Fibroblast of skin of back (primary cell): Measurements from ENCODE around the gene GNAI2.
"Not testable (repeated sequence)": the region's sequence is repeated elsewhere in the genome, so short reads cannot be mapped to it uniquely, and the experiment has no call there.

Experiments
- DNase-seq: peaks from one replicate; pipeline ENCODE4 v3.0.0-alpha.2; 2013

GNAI2 gene

DNA sequence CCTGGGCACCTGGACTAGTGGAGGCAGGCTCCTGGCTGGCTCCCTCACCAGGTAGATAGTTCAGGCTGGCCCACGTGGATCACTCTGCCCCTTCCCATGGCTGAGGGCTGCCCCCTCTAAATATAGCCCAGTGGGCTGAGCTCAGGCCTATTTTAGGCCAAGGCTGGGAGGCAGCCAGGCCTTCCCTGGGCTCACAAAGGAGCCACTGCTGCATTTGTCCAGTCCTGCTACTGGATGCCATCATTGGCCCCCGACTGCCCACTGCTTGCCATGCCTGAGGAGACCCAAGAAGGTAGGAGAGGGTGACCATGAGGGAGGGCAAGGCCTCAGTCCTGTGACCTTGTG lies 42.8 kb downstream of the GNAI2 start, which contains the start of gene LSMEM2:
TSS of gene LSMEM2 (plus strand) at position 208 of the 345 bp plus-strand sequence. CDS start at position 235, 27 bp downstream.
- DNase-seq = no peak

GRCh38 chr3:50279255-50280016 lies 43.4 kb downstream of the GNAI2 start:
- no peak for DNase-seq

DNA sequence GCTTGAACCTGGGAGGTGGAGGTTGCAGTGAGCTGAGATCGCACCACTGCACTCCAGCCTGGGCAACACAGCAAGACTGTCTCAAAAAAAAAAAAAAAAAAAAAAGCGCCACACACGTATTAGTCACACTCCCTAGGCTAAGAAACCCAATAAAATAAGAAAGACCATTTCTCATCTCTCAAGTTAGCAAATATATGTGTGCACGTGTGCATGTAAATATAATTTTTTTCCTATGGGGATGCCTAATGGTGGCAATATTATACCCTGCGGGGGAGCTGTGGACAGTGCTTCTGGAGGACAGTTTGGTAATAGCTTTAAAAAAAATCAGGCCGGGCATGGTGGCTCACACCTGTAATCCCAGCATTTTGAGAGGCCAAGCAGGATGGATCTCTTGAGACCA lies 48.1 kb downstream of the GNAI2 start:
- not testable (repeated sequence) for DNase-seq

DNA sequence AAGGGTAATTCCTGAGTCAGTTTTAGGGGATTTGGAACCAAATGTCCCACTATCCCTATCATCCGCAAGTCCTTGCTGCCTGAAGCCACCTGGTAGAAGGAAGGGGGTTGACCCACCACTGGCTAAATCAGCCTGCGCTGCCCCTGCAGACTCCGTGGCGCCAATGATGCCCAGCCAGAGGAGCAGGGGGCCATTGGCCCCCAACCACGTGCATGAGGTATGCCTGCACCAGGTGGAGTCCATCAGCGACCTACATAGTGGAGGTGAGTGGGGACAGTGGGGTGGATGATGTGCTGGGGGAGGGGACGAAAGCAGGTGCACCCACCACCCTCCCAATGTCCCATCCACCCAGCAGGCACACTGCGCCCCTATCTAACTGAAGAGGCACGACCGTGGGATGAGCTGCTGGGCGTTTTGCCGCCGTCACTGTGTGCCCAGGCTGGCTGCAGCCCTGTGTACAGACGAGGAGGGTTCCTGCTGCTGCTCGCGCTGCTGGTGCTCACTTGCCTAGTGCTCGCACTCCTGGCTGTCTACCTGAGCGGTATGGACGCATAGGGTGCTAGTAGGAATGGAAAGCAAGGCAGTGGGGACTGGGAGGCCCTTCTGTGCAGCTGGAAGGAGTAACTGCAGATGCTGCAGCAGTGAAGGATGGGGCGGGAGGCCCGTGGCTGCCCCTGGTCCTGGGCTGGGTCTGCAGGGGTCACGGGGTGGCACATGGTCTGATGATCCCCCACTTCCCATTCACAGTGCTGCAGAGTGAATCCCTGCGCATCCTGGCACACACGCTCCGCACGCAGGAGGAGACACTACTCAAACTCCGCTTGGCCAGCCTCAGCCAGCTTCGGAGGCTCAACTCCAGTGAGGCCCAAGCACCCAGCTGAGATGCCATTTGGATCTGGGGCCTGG lies 50.6 kb downstream of the GNAI2 start:
- DNase-seq = no peak

DNA sequence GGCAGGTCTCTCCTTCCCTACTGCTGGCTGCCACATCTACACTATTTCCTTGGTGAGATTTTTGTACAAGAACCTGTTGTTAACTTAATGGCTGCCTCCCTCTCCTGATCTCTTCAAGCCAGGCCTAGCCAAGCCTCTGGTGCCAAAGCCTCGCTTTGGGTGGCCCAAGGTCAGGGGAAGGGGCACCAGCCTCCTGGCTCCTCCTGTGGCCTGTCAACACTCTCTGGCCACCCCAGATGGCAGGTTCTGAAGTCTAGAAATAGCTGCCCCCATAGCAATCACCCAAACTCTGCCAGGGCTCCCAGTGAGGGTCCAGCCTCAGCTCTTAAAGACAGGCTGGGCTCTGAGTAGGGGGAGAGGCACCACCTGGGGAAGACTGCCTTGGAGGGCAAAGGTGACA lies 51.3 kb downstream of the GNAI2 start:
- DNase-seq = no peak

GRCh38 chr3:50288387-50289007 lies 52.5 kb downstream of the GNAI2 start:
- DNase-seq = no peak

DNA sequence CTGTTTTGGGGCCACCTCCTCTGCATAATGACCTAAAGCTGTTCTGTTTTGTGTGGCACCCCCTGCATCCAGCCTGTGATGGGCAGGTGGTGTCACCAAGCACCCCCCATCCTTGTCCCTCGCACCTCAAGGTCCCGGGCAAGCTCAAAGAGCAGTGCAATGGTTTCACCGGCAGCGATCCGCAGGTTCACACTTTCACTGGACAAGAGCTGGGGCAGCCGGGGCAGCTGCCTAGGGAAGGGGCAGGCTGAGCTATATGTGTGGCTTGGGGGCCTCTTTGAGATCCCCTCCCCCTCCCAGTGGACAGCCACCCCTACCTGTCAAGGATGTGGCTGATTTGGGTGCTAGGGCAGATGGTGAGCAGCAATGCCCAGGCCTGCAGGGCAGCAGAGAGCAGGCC lies 53.1 kb downstream of the GNAI2 start:
- DNase-seq = no peak

GRCh38 chr3:50290161-50290641 lies 54.2 kb downstream of the GNAI2 start:
- DNase-seq = no peak

DNA sequence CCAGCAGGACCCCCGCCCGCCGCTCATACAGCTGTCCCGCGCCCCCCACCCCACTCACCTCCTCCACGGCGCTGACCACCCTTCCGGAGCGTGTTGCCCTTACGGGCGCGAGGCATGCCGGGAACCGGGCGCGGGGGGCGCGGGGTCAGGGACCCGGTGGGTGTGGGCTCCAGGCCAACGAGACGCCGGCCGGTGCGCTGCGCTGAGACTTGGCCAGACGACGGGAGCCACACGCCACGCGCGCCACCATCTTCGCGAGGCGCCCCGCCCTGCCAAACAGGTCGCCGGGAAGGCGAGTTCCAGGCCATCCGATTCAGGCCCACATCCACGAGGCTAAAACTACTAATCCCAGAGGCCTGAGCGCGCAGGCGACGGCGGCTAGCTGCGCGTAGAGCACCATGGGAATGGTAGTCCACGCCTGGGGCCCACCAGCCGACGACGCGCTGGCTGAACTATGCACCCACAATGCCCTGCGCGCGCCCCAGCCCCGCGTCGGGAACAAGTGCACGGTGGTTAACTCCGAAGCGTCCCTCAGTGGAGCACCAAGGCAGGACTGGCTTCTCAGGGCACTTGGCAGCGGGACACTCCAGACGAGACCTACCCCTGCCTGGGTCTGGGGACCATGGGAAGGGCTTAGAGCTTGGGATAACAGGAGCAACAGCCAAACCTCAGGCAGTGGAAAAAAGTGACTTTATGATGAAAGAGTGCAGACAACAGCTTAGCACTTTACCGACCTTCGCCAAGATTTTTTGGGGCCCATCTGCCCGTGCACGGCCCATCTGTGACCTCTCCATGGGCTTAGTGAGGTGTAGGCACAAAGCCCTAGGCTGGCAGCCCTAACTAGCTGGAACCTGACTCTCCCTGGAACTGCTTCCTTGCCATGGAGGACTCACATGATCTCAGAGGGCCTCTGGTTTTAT lies 56.4 kb downstream of the GNAI2 start, which contains the start of gene IFRD2:
TSS of gene IFRD2 (minus strand) at position 271 of the 920 bp plus-strand sequence. CDS start at position 116, 155 bp downstream.
- DNase-seq = peak; percentile 98

DNA sequence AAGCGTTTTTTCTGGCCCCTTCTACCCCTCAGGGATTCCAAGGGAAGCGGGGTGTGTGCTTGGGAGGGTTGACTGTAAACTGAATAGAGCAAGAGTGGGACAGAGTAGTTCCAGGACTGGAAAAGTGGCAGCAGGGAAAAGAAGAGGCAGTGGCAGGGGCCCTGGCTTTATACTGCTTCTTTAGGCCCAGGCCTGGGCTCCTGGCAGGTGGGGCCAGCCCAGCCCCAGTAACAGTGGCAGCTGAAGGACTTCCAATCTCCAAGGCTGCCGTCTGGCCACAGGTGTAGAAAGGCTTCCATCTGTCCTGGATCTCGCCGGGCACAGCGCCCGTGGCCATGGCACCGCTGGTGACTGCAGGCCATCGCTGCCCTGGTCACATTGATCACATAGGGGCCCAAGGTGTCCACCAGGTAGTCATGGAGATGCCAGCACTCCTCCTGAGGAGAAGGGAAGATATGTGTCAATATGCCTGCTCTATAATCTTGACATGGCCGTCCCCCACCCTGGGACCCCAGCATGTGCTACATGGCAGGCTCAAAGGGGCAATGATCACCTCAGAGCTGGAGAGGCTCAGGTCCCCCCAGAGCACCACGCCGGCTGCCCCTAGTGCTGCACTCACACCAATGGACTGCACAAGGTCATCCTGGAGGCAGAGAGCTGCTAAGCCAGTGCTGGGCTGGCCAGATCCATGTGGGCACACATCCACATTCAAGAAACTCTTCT lies 57.2 kb downstream of the GNAI2 start:
- DNase-seq = no peak

DNA sequence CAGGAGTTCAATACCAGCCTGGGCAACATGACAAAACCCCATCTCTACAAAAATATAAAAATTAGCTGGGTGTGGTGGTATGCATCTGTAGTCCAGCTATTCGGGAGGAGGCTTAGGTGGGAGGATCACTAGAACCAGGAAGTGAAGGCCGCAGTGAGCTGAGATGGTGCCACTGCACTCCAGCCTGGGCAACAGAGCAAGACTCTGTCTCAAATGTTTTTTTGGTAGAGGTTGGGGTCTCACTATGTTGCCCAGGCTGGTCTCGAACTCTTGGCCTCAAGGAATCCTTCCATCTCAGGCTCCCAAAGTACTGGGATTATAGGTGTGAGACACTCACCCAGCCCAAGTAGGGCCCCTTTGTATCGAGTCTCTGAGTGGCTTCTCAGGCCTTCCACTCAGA lies 58.1 kb downstream of the GNAI2 start:
- no peak for DNase-seq

DNA sequence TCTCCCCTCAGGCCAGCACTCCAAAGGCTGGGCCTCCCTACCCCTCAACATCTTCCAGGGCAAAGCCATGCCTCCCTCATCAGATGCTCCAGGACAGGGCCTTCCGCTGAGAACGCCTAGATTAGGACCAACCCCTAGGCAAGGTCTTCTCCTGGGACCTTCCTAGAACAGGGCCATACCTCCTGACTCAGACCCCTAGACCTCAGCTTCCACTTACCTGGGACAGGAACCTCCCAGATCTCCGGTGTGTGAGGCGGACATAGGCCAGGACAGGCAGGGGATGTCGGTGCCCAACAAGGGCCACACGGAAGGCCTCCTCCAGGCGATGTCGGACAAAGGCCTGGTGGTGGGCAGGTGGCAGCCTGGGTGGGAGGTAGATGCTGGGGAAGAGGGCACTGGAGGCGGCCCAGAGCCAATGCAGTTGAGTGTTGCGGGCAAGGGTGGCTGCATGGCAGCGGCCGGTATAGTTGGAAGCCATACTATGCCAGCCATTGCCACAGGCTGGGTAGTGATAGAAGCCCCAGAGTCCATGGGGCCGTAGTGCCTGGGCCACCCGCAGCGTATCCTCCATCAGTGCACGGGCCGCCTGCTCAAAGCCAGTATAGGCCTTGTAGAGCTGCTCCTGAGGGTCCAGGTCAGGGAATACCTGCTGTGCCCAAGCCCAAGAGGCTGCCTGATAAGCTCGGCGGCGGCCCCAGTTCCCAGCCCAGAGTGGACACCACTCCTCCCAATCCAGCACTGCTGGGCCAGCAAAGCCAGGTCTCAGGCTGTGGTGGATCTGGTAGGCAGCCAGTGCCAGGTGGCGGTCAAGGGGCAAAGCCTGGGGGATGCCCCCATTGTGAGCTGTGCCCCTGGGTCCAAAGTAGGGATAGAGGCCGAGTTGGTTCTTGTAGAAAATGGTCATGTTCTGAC lies 58.7 kb downstream of the GNAI2 start:
- DNase-seq = no peak

DNA sequence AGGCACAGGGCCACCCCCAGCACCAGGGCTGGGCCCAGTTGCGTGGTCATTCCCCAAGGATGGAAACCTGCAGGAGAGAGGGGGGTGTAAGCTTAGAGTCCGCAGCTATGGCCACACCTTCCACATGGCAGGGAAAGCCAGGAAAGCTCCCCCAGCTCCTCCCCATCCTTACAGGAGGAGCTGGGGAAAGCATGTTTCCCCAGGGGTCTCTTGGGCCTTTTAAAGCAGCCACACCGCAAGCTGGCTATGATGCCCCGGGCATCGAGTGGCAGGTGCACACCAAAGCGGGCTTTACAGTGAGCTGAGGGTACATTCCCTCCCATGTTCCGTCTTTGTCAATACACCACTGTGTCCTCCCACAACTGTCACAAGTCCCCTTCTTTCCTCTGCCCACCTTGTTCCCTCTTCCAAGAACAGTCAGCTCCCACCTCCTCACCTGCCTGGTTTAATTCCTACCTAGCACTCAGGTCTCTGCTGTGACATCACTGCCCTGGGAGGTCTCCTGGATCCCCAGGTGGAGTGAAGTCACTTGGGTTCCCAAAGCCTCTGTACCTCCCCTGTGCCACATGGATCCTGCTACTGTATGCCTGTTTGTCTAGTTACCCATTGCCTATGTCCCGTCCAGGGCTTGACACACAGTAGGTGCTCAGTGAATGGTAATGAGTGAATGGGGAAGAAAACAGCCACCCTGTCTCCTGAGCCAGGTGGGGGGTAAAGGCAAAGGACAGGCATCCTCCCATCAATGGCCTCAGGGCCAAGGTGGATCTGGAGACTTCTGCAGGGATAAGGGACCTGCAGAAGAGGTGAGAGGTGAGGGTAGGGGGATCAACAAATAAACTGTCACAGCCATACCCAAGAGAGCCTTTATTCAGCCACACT lies 59.8 kb downstream of the GNAI2 start:
- no peak for DNase-seq

DNA sequence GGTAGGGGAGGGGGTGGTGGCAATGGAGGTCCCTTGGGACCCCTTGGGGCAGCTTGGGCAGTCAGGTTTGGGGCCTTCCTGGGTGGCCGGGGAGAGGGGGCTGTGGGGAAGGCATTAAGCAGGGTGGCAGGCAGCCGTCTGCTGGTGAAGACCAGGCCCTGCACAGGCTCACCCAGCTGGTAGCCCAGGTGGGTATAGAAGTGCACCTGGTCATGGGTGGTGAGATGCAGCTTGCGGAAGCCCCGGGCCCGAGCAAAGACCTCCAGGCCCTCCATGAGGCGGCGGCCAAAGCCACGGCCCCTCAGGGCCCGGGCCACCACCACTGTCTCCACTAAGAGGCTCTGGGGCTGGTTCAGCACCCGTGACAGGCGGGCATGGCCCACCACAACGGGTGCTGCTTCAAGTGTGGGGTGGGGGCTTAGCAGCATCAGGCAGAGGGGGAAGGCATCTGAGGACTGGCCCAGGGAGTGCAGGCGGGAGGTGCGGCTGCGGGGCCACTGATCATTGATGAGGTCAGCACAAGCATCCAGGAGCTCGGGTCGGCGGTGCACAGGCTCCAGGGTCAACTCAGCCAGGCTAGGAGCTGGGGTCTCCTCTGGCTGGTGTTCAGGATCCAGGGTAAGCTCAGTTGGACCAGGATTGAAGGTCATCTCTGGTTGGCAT lies 60.8 kb downstream of the GNAI2 start:
- DNase-seq = no peak

GRCh38 chr3:50297384-50297775 lies 61.4 kb downstream of the GNAI2 start:
- no peak for DNase-seq

- DNase-seq = no peak
These were observed 62.1 kb downstream of the GNAI2 start for GRCh38 chr3:50297896-50298725.

DNA sequence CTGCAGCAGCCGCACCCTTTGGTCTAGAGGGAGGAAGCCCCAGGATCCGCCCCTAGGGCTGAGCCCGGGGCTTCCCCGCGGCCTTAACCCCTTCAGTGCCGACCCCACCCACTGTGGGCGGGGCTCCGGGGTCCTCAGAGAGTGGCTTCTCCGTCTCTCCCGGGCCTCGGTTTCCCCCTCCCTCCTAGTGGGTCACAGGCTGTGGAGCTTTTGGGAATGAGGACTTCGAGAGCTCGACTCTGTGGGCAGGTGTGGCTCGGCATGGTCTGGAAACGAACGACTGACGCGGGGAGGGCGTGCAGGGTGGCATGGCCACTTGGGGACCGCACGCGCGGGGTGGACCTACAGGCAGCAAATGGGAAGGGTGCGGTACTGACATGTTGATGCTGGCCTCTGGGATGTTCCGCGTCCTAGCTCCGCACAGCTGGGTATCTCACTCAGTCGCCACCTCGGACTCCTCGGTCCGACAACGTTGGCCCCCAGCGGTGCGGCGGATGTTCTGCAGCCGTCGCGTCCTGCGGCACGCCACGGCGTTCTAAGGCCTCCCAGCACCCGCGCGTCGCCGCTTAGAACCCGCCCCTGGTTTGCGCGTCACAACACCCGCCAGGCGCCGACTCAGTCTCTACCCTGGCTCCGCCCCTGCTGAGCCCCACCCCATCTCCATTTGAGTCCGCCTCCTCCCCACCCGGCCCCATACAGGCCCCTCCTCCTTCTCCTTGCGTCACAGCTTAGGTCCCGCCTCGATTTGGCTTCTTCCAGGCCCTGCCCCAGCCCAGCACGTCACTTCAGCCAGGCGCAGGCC lies 63.0 kb downstream of the GNAI2 start, which contains the start of the genes HYAL3 and NAA80:
TSS of gene HYAL3 (minus strand) at position 570 of the 802 bp plus-strand sequence. CDS start 3,803 bp downstream, outside the sequence.
TSS of gene NAA80 (minus strand) at position 570 of the 802 bp plus-strand sequence. CDS start 1,942 bp downstream, outside the sequence.
- peak; percentile 99 for DNase-seq
